Colonic mucosa (tissue), 4 donors: ENCODE measurements around the gene VWA3A. TPM values are rescaled to one million over a fixed set of nuclear protein-coding genes. Genes with fewer than 3 reads are reported as not detected.

ENCODE experiments used
- DNase-seq: peaks from one replicate; pipeline ENCODE4 v3.0.0-alpha.2; 2020
- H3K27ac ChIP-seq: fragments of 200-600 bp; one replicate; pipeline ENCODE4 v1.8.0; 2021
- H3K27me3 ChIP-seq: fragments of 200-600 bp; one replicate; pipeline ENCODE4 v1.8.0; 2021
- H3K36me3 ChIP-seq: fragments of 200-600 bp; one replicate; pipeline ENCODE4 v1.8.0; 2021
- H3K4me1 ChIP-seq: fragments of 200-600 bp; one replicate; pipeline ENCODE4 v1.8.0; 2021; ENCODE audit warnings: mild to moderate bottlenecking
- H3K4me3 ChIP-seq: fragments of 200-600 bp; one replicate; pipeline ENCODE4 v1.8.0; 2021
- H3K9ac ChIP-seq, 2 donors: one replicate each; pipeline ENCODE4 v1.7.0; 2013; ENCODE audit warnings: control low read depth in 2 of 2, low read depth in 2 of 2, low read length in 2 of 2
- H3K9me3 ChIP-seq: fragments of 200-600 bp; one replicate; pipeline ENCODE4 v1.8.0; 2021
- intact Hi-C: fragments of 100-400 bp; cut with DNase I; formaldehyde crosslinking; loops from one replicate; pipeline ENCODE4 v1.14.1; 2022
- total RNA-seq, 2 donors: library from RNA; stranded (reverse); fragmentation: NEBNext Ultra II Directional in 1 of 2; extraction: Animal tissue kit (Norgen Biotek cat#: 25700) in 1 of 2; gene quantifications; one replicate each; pipeline ENCODE4 v1.2.1, GENCODE V29; 2021
- TF ChIP-seq, protein P1 (sequence below): fragments of 200-600 bp; IDR thresholded peaks from one replicate; pipeline ENCODE4 v1.8.0; 2022; ENCODE audit warnings: antibody characterized with exemption, mild to moderate bottlenecking
- donor health status: healthy.
- donor health status: DM: no; HTN: no; CAD: no.
- donor health status: DM: no; HTN: no; CAD: no.

VWA3A gene
- total RNA-seq, 2 donors from 2014 or later: not detected

DNA sequence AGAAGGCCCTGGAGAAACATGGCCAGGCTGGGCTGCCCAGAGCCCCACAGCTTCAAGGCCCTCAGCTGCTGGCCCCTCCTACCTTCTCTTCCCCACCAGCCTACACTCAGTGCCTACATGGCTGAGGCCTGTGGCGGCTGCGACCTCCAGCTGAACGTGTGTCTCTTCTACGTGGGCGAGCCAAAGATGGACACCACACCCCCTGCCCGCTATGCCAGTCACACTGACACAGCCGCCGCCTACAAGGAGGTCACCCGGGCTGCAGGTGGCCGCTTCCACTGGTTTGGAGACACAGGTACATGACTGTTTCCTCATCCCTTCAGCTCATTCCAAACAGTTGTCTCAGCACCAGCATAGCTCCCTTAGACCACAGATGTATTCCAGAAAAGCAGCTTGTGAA, 40.5 kb downstream of the VWA3A start:
- no peak overlapping the region for H3K4me3 ChIP-seq
- no peaks in the 10 kb centered on the region for H3K27me3 ChIP-seq
- H3K9me3 ChIP-seq: no peaks in the 10 kb centered on the region
- no peaks in the 10 kb centered on the region for H3K4me1 ChIP-seq
- H3K27ac ChIP-seq: no peak overlapping the region
- no peak overlapping the region for H3K9ac ChIP-seq
- DNase-seq: no peak
- no peaks in the 10 kb centered on the region for H3K36me3 ChIP-seq
- TF ChIP-seq, protein P1, sequence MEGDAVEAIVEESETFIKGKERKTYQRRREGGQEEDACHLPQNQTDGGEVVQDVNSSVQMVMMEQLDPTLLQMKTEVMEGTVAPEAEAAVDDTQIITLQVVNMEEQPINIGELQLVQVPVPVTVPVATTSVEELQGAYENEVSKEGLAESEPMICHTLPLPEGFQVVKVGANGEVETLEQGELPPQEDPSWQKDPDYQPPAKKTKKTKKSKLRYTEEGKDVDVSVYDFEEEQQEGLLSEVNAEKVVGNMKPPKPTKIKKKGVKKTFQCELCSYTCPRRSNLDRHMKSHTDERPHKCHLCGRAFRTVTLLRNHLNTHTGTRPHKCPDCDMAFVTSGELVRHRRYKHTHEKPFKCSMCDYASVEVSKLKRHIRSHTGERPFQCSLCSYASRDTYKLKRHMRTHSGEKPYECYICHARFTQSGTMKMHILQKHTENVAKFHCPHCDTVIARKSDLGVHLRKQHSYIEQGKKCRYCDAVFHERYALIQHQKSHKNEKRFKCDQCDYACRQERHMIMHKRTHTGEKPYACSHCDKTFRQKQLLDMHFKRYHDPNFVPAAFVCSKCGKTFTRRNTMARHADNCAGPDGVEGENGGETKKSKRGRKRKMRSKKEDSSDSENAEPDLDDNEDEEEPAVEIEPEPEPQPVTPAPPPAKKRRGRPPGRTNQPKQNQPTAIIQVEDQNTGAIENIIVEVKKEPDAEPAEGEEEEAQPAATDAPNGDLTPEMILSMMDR: no peak
- intact Hi-C loops: no loop called here

DNA sequence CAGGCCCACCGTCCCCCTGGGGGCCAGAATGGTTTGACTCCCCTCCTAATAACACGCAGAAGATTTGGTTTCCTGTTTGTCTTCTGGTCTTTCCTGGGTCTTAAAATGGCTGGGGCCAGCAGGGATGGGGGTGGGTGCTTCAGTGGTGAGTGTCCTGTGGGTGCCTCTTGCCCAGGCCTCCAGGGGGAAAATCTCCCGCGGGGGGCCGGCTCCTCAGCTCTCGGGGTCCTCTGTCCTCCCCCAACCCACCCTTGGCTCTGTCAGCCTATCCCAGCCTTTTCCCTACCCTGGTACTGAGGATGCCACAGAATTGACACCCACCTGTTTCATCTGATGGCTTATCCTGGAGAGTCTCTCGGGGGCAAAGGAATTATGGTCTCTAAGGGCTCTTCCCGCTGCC, 46.1 kb downstream of the VWA3A start:
- Histone ChIP-seq H3K4me1 (no peaks in the 10 kb centered on the region), H3K4me3 (no peak overlapping the region), H3K36me3 (no peaks in the 10 kb centered on the region), H3K9ac (no peak overlapping the region), H3K9me3 (no peaks in the 10 kb centered on the region), H3K27ac (no peak overlapping the region), H3K27me3 (no peaks in the 10 kb centered on the region)
- DNase-seq: no peak
- TF ChIP-seq, protein P1: no peak
- intact Hi-C loops: no loop called here

DNA sequence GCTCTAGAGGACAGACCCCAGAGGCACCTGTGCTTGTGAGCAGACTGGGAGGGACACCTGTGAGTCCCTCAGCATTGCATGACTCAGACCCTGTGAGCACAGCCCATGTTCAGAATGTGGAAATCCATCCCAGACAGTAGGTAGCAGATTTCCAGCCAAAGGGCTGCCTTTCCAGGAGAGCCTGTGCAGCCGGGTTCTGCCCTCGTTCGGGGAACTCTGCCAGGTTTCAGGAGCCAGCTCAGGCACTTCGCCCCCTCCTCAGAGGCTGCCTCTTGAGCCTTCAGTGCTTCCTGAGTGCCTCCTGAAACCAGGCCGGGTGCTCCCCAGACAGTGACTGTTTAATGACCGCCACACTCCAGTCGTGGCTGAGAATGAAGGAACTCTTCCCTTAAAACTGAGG, 46.7 kb downstream of the VWA3A start:
- no peak for DNase-seq
- H3K4me1 ChIP-seq: no peaks in the 10 kb centered on the region
- no peak overlapping the region for H3K4me3 ChIP-seq
- H3K27me3 ChIP-seq: no peaks in the 10 kb centered on the region
- no peak overlapping the region for H3K9ac ChIP-seq
- H3K27ac ChIP-seq: no peak overlapping the region
- H3K9me3 ChIP-seq: no peaks in the 10 kb centered on the region
- TF ChIP-seq, protein P1: no peak
- intact Hi-C loops: no loop called here
- no peaks in the 10 kb centered on the region for H3K36me3 ChIP-seq

DNA sequence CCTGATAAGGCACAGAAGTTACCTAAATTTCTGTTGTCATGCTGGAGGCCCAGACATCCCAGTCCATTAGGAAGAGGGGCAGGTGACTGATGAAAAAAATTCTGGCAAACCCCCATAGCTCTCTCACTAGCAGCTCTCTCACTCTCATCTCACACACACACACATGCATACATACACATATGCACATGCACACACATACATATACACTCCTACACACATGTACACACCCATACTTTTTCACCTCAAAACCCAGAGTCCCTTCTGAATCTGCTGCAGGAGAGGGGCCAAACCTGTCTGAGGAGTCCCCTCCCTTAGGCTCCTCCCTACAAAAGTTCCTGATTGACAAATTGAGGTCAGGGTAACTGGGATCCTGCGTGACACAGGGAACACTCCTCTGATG, 47.4 kb downstream of the VWA3A start:
- DNase-seq: no peak
- Histone ChIP-seq H3K4me3 (no peak overlapping the region), H3K36me3 (no peaks in the 10 kb centered on the region), H3K9me3 (no peaks in the 10 kb centered on the region), H3K4me1 (no peaks in the 10 kb centered on the region), H3K9ac (no peak overlapping the region), H3K27me3 (no peaks in the 10 kb centered on the region), H3K27ac (no peak overlapping the region)
- intact Hi-C loops: no loop called here
- TF ChIP-seq, protein P1: no peak

DNA sequence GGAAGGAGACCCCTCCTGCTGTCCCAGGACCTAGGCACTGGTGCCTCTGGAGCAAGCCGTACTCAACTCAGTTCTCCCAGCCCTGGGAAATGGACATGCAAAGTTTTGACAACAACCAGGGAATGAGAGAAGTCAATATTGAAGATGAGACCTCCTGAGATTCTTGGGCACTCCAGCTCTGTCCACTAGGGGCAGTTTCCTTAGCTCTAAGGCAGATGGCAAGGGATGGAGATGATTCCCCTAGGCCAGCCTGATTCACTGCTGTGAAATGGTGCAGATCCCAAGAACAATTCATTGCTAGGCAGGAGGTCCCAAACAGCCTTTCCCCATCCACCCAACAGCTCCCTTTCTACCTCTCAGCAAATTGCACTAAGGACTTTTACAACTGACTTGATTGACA, 49.4 kb downstream of the VWA3A start:
- no peak overlapping the region for H3K4me3 ChIP-seq
- H3K4me1 ChIP-seq: no peaks in the 10 kb centered on the region
- DNase-seq: no peak
- no peak overlapping the region for H3K9ac ChIP-seq
- TF ChIP-seq, protein P1: no peak
- H3K9me3 ChIP-seq: no peaks in the 10 kb centered on the region
- H3K27me3 ChIP-seq: no peaks in the 10 kb centered on the region
- H3K36me3 ChIP-seq: no peaks in the 10 kb centered on the region
- no peak overlapping the region for H3K27ac ChIP-seq
- intact Hi-C loops: no loop called here

DNA sequence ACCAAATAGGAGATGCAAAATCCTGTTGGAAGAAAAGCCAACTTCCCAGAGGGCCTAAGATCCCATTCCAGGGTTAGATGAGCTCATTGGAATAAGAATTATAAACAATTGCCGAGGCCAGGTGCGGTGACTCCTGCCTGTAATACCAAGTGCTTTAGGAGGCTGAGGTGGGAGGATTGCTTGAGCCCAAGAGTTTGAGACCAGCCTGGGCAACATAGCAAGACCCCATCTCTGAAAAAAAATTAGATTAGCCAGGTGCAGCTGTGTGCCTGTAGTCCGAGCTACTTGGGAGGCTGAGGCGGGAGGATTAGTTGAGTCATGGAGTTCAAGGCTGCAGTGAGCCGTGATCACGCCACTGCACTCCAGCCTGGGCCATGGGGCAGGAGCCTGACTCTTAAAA, 52.2 kb downstream of the VWA3A start:
- Histone ChIP-seq H3K27ac (no peak overlapping the region), H3K36me3 (no peaks in the 10 kb centered on the region), H3K4me3 (no peak overlapping the region), H3K4me1 (no peaks in the 10 kb centered on the region), H3K9me3 (no peaks in the 10 kb centered on the region), H3K27me3 (no peaks in the 10 kb centered on the region), H3K9ac (no peak overlapping the region)
- TF ChIP-seq, protein P1: no peak
- intact Hi-C loops: no loop called here
- DNase-seq: no peak
